HCT116 (cell line): ENCODE results near the gene ETFDH. TPM values are rescaled to one million over a fixed set of nuclear protein-coding genes. Genes with fewer than 3 reads are reported as not detected.
"Not testable (repeated sequence)": the region's sequence is repeated elsewhere in the genome, so short reads cannot be mapped to it uniquely, and the experiment has no call there.

Source experiments
- ATAC-seq: fragments of 200-7000 bp; cut with Tn5 transposase; 2 replicates; pipeline ENCODE4 v1.9.1; 2020; ENCODE audit warnings: mild to moderate bottlenecking, moderate library complexity
- BruUV-seq: library from RNA; stranded (reverse); fragments of 400-500 nt; replicated peaks from 2 replicates; lab custom pipeline; 2021; lab: Mats Ljungman, UMichigan
- CTCF ChIA-PET: fragments of 300-600 bp; sonication (Branson Sonifier 250); formaldehyde crosslinking; loops from one replicate; lab custom pipeline; 2021; ENCODE audit warnings: antibody characterized with exemption; lab: Charles Lee
- POLR2A ChIA-PET: fragments of 300-600, 350-600 bp; sonication (Branson Sonifier 250); formaldehyde crosslinking; loops from one replicate; lab custom pipeline; 2021; ENCODE audit warnings: antibody characterized with exemption; lab: Charles Lee
- RAD21 ChIA-PET, 2 experiments: fragments of 300-600 bp; sonication (Branson Sonifier 250); formaldehyde crosslinking; loops; one replicate each; lab custom pipeline; 2023; ENCODE audit warnings: low total read pairs in 2 of 2; ENCODE audit not compliant: uncharacterized antibody in 2 of 2, unreplicated experiment in 2 of 2, low non-redundant PET in 1 of 2; lab: Charles Lee
- DNase-seq: peaks from one replicate; pipeline ENCODE4 v3.0.0-alpha.2; 2010; ENCODE audit warnings: low read depth, low spot score
- H2AFZ ChIP-seq: fragments of 200-600 bp; shearing (Covaris generic), sonication (generic); 2 replicates; pipeline ENCODE4 v1.6.1; 2017; ENCODE audit warnings: low read depth, mixed run types, mixed read lengths, antibody characterized with exemption, low read length; ENCODE audit not compliant: poor library complexity, severe bottlenecking
- H3K27ac ChIP-seq: 2 replicates; pipeline ENCODE4 v1.5.1; 2012; ENCODE audit warnings: low read depth, low read length
- H3K27me3 ChIP-seq: fragments of 200-600 bp; sonication (generic); 2 replicates; pipeline ENCODE4 v1.6.1; 2016; ENCODE audit warnings: mixed run types, low read length, mixed read lengths; ENCODE audit not compliant: insufficient read depth
- H3K36me3 ChIP-seq, 2 experiments: fragments of 200-500 bp in 1 of 2; fragments of 200-600 bp in 1 of 2; sonication (Bioruptor generic) in 1 of 2; sonication (generic) in 1 of 2; 2 replicates each; pipeline versions ENCODE4 v1.5.1 to v1.6.1; 2014 to 2016; ENCODE audit warnings: low read length in 2 of 2, inconsistent platforms in 1 of 2, mixed read lengths in 1 of 2, mixed run types in 1 of 2; ENCODE audit not compliant: insufficient read depth in 2 of 2, control insufficient read depth in 1 of 2
- H3K4me1 ChIP-seq, 2 experiments: fragments of 200-600 bp in 1 of 2; sonication (generic) in 1 of 2; 2 replicates each; pipeline versions ENCODE4 v1.5.1 to v1.6.1; 2012 to 2017; ENCODE audit warnings: low read length in 2 of 2, inconsistent platforms in 1 of 2, mild to moderate bottlenecking in 1 of 2, mixed read lengths in 1 of 2, mixed run types in 1 of 2, moderate library complexity in 1 of 2; ENCODE audit not compliant: insufficient read depth in 2 of 2, control insufficient read depth in 1 of 2
- H3K4me2 ChIP-seq: fragments of 200-600 bp; sonication (generic); 2 replicates; pipeline ENCODE4 v1.6.1; 2017; ENCODE audit warnings: mixed run types, low read length, mixed read lengths
- H3K4me3 ChIP-seq, 2 experiments: fragments of 200-600 bp in 1 of 2; sonication (generic) in 1 of 2; replicated peaks in 1 of 2; 2 replicates each; pipeline ENCODE4 v1.5.1; 2011 to 2016; ENCODE audit warnings: low read length in 2 of 2, control low read depth in 1 of 2, low read depth in 1 of 2, mild to moderate bottlenecking in 1 of 2, mixed read lengths in 1 of 2, mixed run types in 1 of 2
- H3K79me2 ChIP-seq: fragments of 200-600 bp; sonication (generic); 2 replicates; pipeline ENCODE4 v1.6.1; 2017; ENCODE audit warnings: mild to moderate bottlenecking, mixed run types, low read length, moderate library complexity, mixed read lengths; ENCODE audit not compliant: insufficient read depth
- H3K9ac ChIP-seq: fragments of 200-600 bp; sonication (generic); 2 replicates; pipeline ENCODE4 v1.6.1; 2016; ENCODE audit warnings: low read length, mixed read lengths
- H3K9me2 ChIP-seq: fragments of 200-600 bp; sonication (generic), shearing (Covaris generic); 2 replicates; pipeline ENCODE4 v1.6.1; 2017; ENCODE audit warnings: mixed run types, mild to moderate bottlenecking, moderate library complexity; ENCODE audit not compliant: insufficient read depth
- H3K9me3 ChIP-seq, 2 experiments: fragments of 200-500 bp in 1 of 2; fragments of 200-600 bp in 1 of 2; sonication (Bioruptor generic) in 1 of 2; sonication (generic) in 1 of 2; 2 replicates each; pipeline ENCODE4 v1.6.1; 2014 to 2017; ENCODE audit warnings: low read length in 2 of 2, mixed read lengths in 2 of 2, inconsistent platforms in 1 of 2, low read depth in 1 of 2, mild to moderate bottlenecking in 1 of 2, mixed run types in 1 of 2, moderate library complexity in 1 of 2; ENCODE audit not compliant: control insufficient read depth in 1 of 2, insufficient read depth in 1 of 2
- H4K20me1 ChIP-seq: fragments of 200-600 bp; sonication (generic), shearing (Covaris generic); 2 replicates; pipeline ENCODE4 v1.6.1; 2017; ENCODE audit warnings: mixed run types, mild to moderate bottlenecking, moderate library complexity; ENCODE audit not compliant: insufficient read depth
- EZH2phosphoT487 ChIP-seq: fragments of 200-600 bp; IDR thresholded peaks from 2 replicates; pipeline ENCODE4 v1.6.1; 2018; ENCODE audit warnings: antibody characterized with exemption, borderline replicate concordance
- RAD21 ChIP-seq: IDR thresholded peaks from 2 replicates; pipeline ENCODE4 v1.6.1; 2012; ENCODE audit warnings: low read depth, mild to moderate bottlenecking
- intact Hi-C: fragments of 100-400 bp; cut with micrococcal nuclease; formaldehyde crosslinking; loops from 2 replicates; pipeline ENCODE4 v1.10.0; 2022
- total RNA-seq: library from RNA; stranded (reverse); gene quantifications from one replicate; pipeline ENCODE4 v1.2.1, GENCODE V29; 2021; ENCODE audit not compliant: unreplicated experiment

The ETFDH gene
- total RNA-seq, 1 experiment from 2014 or later: 22.2 TPM

GRCh38 chr4:158657291-158657690 lies 14.8 kb upstream of the ETFDH start (continued):
- TF ChIP-seq EZH2phosphoT487 (no peak), RAD21 (no peak)

GRCh38 chr4:158663255-158663654 lies 8.8 kb upstream of the ETFDH start:
- intact Hi-C loops, H3K27ac ChIP-seq, H3K4me2 ChIP-seq, RAD21 ChIA-PET, H3K4me3 ChIP-seq, H3K36me3 ChIP-seq, ATAC-seq, H4K20me1 ChIP-seq, H3K27me3 ChIP-seq, H3K4me1 ChIP-seq, POLR2A ChIA-PET, H3K9ac ChIP-seq, DNase-seq, H3K9me2 ChIP-seq, H2AFZ ChIP-seq, H3K9me3 ChIP-seq, CTCF ChIA-PET, BruUV-seq: not testable (repeated sequence)
- peaks cover 14% of the 10 kb centered on the region for H3K79me2 ChIP-seq

- not testable (repeated sequence) for H3K9me3 ChIP-seq
Observed at GRCh38 chr4:158663707-158664625, 8.1 kb upstream of the ETFDH start.

More at GRCh38 chr4:158663707-158664625, 8.1 kb upstream of the ETFDH start:
- H4K20me1 ChIP-seq, CTCF ChIA-PET, H3K9me2 ChIP-seq, H3K4me3 ChIP-seq, BruUV-seq, H3K9ac ChIP-seq, H3K27ac ChIP-seq, H2AFZ ChIP-seq, intact Hi-C loops, ATAC-seq, DNase-seq, POLR2A ChIA-PET, H3K27me3 ChIP-seq, H3K36me3 ChIP-seq, H3K4me2 ChIP-seq, RAD21 ChIA-PET, H3K4me1 ChIP-seq: not testable (repeated sequence)
- H3K79me2 ChIP-seq: peaks cover 21% of the 10 kb centered on the region
